ENCODE measurements around the gene GTF2E1. TPM values are rescaled to one million over a fixed set of nuclear protein-coding genes. Genes with fewer than 3 reads are reported as not detected.

GTF2E1 gene
- total and polyA plus RNA-seq, 2 of the 4 experiments (the other 2 are of a cell fraction): 8.2 to 18.5 TPM

- ChIA-PET POLR2A (ENCODE audit: unreplicated experiment) (no interaction called here), CTCF (interaction anchor here (0.6 kb wide), 1 partner anchor 499 kb away, joined by 3 read pairs; no protein-coding TSS in a partner anchor)
- Histone ChIP-seq H3K9me1 (ENCODE audit: insufficient read depth, low read length) (peaks cover 2% of the 10 kb centered on the region; the same call in 1 of the 2 replicates), H3K18ac (ENCODE audit: low read depth, low read length) (no peak overlapping the region), H3K27me3 (ENCODE audit: control insufficient read depth, insufficient read depth, low read length) (no peaks in the 10 kb centered on the region), H4K91ac (ENCODE audit: insufficient read depth, low read depth, low read length) (no peak overlapping the region), H3K4me2 (ENCODE audit: low read depth, low read length) (no peak overlapping the region), H2AFZ (replicated peaks; ENCODE audit: low read length, poor library complexity) (no peak overlapping the region), H3K14ac (replicated peaks; ENCODE audit: low read depth, low read length) (no peak overlapping the region), H2BK120ac (ENCODE audit: low read depth, low read length) (no peak overlapping the region), H3K56ac (ENCODE audit: extremely low read depth, insufficient read depth, low read length) (no peak overlapping the region), H3K4me3 (ENCODE audit: insufficient read depth, low read depth, low read length) (no peak overlapping the region), H2BK20ac (ENCODE audit: low read depth, low read length) (no peak overlapping the region), H2AK5ac (ENCODE audit: low read depth, low read length) (no peak overlapping the region), H3K4me1 (ENCODE audit: control insufficient read depth, insufficient read depth, low read length) (peaks cover 2% of the 10 kb centered on the region; the same call in 1 of the 2 replicates), H3K9ac (ENCODE audit: low read depth, low read length) (no peak overlapping the region), H3K79me1 (ENCODE audit: low read depth in 1 of 2, low read length in 2 of 2) (peaks cover 0 to 7% of the 10 kb centered on the region in 2 experiments; a peak in 1 of 4 replicates), H3K27ac (ENCODE audit: insufficient read depth, low read length) (no peak overlapping the region), H4K20me1 (ENCODE audit: insufficient read depth, low read length) (no peaks in the 10 kb centered on the region), H4K8ac (ENCODE audit: low read depth in 2 of 2, low read length in 2 of 2) (no peak overlapping the region), H2BK5ac (ENCODE audit: low read depth, low read length, poor library complexity, severe bottlenecking) (no peak overlapping the region), H3K4ac (ENCODE audit: low read depth, low read length) (no peak overlapping the region), H3K23ac (ENCODE audit: low read depth, low read length) (no peak overlapping the region), H2BK15ac (ENCODE audit: low read depth, low read length) (no peak overlapping the region), H2AK9ac (replicated peaks; ENCODE audit: low read depth, low read length, poor library complexity) (no peak overlapping the region), H3K9me3 (ENCODE audit: control insufficient read depth, insufficient read depth, low read length) (no peaks in the 10 kb centered on the region), H3K36me3 (ENCODE audit: control insufficient read depth, insufficient read depth, low read length) (no peaks in the 10 kb centered on the region), H4K5ac (ENCODE audit: low read depth, low read length) (no peak overlapping the region)
- DNase-seq (no peak), ATAC-seq (ENCODE audit: low read depth) (no peak)
- TF ChIP-seq MAFK (IDR thresholded peaks at IDR 0.05; ENCODE audit: low read depth, low read length): no peak
- no peak for TF ChIP-seq RAD21 (IDR thresholded peaks at IDR 0.05; ENCODE audit: low read length)
- TF ChIP-seq SMC3 (IDR thresholded peaks at IDR 0.05; ENCODE audit: low read depth, low read length): no peak
- TF ChIP-seq ELK1 (IDR thresholded peaks at IDR 0.05; ENCODE audit: borderline replicate concordance, low read depth, low read length): no peak
- no peak for TF ChIP-seq USF2 (IDR thresholded peaks at IDR 0.05; ENCODE audit: low read depth, low read length)
- TF ChIP-seq MXI1 (IDR thresholded peaks at IDR 0.05; ENCODE audit: borderline replicate concordance, low read depth, low read length): no peak
- no peak for TF ChIP-seq RCOR1 (IDR thresholded peaks at IDR 0.05; ENCODE audit: insufficient replicate concordance, low read length)
- no peak for TF ChIP-seq CEBPB (IDR thresholded peaks at IDR 0.05; ENCODE audit: low read depth, low read length)
- no peak for TF ChIP-seq NFE2L2 (IDR thresholded peaks at IDR 0.05; ENCODE audit: low read depth, low read length)
- TF ChIP-seq CTCF (conservative IDR thresholded peaks at IDR 0.05; ENCODE audit: low read depth, low read length): no peak
- no peak for TF ChIP-seq RFX5 (IDR thresholded peaks at IDR 0.05; ENCODE audit: low read depth, low read length)
- no CpG with 5 or more reads among the region's 2 CpGs for WGBS, 2 experiments (ENCODE audit: extremely low coverage in 2 of 2, insufficient read length in 1 of 2)
- dilution Hi-C loops (cut with HindIII; ENCODE audit: low sequenced_read_pairs, unreplicated experiment): no loop called here
- intact Hi-C loops (cut with micrococcal nuclease): loop anchor here (5.0 to 10.0 kb wide), 3 partner anchors 203 to 551 kb away; partner anchors contain the start of gene NDUFB4
- BruUV-seq (replicated peaks): no TSS peak
- in situ Hi-C loops (cut with MboI; ENCODE audit: low sequenced_read_pairs): loop anchor here (10.0 to 25.0 kb wide), 3 partner anchors 203 to 553 kb away; partner anchors contain the start of gene NDUFB4
Measured at GRCh38 chr3:120797857-120798256, 55.3 kb downstream of the GTF2E1 start.

All from IMR-90 (cell line).